ENCODE measurements around the gene SLC40A1.

SLC40A1 gene

DNA sequence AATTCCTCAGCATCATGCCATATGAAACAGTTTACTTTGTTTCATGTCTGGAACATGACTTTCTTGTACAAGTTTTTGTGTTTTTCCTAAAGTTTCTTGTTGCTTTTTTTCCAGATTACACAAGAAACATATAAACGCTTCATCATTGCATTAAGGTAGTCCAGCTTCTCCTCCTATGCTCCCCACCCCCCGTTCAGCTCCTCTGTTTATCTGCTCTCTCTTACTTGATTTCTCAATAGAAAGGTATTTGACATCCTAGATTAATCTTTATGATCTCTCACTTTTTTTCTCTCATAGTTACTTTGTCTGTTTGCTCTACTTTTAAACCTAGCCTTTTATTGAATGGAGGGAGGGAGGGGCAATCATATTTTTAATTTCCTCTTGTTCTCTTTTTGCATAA is 25.4 kb downstream of the SLC40A1 start:
- 81% methylated on average over 2 of the region's 2 CpGs for WGBS
- DNase-seq: no peak

DNA sequence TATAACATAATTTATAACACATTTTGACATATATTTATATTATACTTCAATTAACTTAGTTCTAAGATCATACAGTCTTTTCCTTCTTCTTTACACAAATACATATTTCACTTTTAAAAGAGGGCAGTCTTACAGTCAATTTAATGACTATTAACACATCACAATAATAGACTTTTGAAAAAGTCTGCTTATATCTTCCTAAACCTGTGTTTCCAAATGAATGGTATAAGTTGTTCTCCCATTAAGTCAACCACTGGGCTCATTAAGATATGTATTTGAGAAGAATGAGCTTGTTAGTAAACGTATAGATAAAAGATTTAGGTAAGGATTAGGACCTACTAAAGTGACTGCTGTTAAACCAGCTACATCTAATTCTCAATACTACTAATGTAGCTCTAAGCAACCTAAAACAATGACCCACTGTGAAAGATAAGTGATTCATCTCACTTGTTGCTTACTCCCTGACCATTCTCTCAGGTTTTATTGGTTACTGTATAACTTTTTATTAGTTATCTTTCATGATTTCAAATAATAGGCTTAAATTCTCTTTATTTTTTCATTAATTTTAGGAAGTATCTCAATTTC is 27.0 kb downstream of the SLC40A1 start:
- Histone ChIP-seq H3K27ac (ENCODE audit: low read length, poor library complexity, severe bottlenecking) (no peak overlapping the region), H4K91ac (ENCODE audit: low read length) (no peak overlapping the region)

More for the DNA sequence above, 25.4 kb downstream of the SLC40A1 start:
- no peaks in the 10 kb centered on the region for H3K9me3 ChIP-seq (ENCODE audit: control insufficient read depth, low read length)
- peaks cover 1% of the 10 kb centered on the region for H3K4me1 ChIP-seq (ENCODE audit: control insufficient read depth, insufficient read depth, low read depth, low read length)
- no peak overlapping the region for H2BK15ac ChIP-seq (ENCODE audit: low read depth, poor library complexity, severe bottlenecking)
- no peak overlapping the region for H2BK5ac ChIP-seq (ENCODE audit: low read depth, low read length, poor library complexity, severe bottlenecking)
- no peak overlapping the region for H3K4me2 ChIP-seq (ENCODE audit: low read length, poor library complexity, severe bottlenecking)
- H3K14ac ChIP-seq (ENCODE audit: low read length in 2 of 2): no peak overlapping the region
- H4K91ac ChIP-seq (ENCODE audit: low read length): no peak overlapping the region
- H3K9ac ChIP-seq (ENCODE audit: low read length): no peak overlapping the region
- no peaks in the 10 kb centered on the region for H3K36me3 ChIP-seq (ENCODE audit: control insufficient read depth in 1 of 2, insufficient read depth in 2 of 2, low read depth in 1 of 2, low read length in 2 of 2)
- no peak overlapping the region for H3K4ac ChIP-seq (ENCODE audit: low read depth in 1 of 2, low read length in 2 of 2)
- no peaks in the 10 kb centered on the region for H3K79me1 ChIP-seq (replicated peaks; ENCODE audit: low read length, poor library complexity, severe bottlenecking)
- no peak overlapping the region for H4K8ac ChIP-seq (ENCODE audit: low read length)
- no peak overlapping the region for H3K18ac ChIP-seq (ENCODE audit: low read depth in 1 of 2, low read length in 2 of 2)
- H3K27ac ChIP-seq (ENCODE audit: low read length, poor library complexity, severe bottlenecking): no peak overlapping the region
- H3K4me3 ChIP-seq (ENCODE audit: insufficient read depth in 1 of 2, low read depth in 1 of 2, low read length in 2 of 2): no peak overlapping the region
- no peak overlapping the region for H2BK12ac ChIP-seq (ENCODE audit: low read length in 2 of 2)
- no peak overlapping the region for H2AK5ac ChIP-seq (ENCODE audit: low read length, severe bottlenecking)
- no peak overlapping the region for H2BK120ac ChIP-seq (ENCODE audit: low read depth, low read length)
- H3K23ac ChIP-seq (ENCODE audit: low read length in 2 of 2): no peak overlapping the region
- no peak overlapping the region for H2AFZ ChIP-seq (ENCODE audit: low read depth, low read length)
- no peaks in the 10 kb centered on the region for H3K27me3 ChIP-seq (ENCODE audit: control insufficient read depth in 1 of 2, insufficient read depth in 1 of 2, low read length in 2 of 2)

DNA sequence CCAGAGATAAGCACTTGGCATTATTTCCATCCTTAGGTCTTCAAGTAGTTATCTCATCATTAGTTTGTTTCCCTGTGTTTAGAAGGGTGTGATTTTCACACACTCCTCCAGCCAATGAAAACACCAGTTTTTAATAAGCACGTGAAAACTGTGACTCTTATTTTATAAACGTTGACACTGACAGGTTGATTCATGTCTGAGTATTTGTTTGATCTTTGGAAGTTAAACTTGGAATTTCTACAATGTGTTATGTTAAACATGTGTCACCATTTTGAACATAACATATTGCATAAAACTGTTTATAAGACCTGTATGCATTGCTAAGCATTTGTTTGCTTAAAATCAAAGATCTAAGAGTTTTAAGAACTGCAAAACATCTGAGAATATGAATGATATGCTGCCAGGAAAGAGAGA is 27.6 kb downstream of the SLC40A1 start:
- H3K27me3 ChIP-seq (ENCODE audit: control insufficient read depth in 1 of 2, insufficient read depth in 1 of 2, low read length in 2 of 2): no peaks in the 10 kb centered on the region
- no peak overlapping the region for H2AFZ ChIP-seq (ENCODE audit: low read depth, low read length)
- no CpG with 5 or more reads among the region's 2 CpGs for WGBS
- H3K27ac ChIP-seq (ENCODE audit: low read length, poor library complexity, severe bottlenecking): no peak overlapping the region
- no peak overlapping the region for H4K91ac ChIP-seq (ENCODE audit: low read length)
- no peak overlapping the region for H4K8ac ChIP-seq (ENCODE audit: low read length)
- no peak overlapping the region for H3K4me2 ChIP-seq (ENCODE audit: low read length, poor library complexity, severe bottlenecking)
- no peak overlapping the region for H3K23ac ChIP-seq (ENCODE audit: low read length in 2 of 2)
- no peak for DNase-seq
- H2BK120ac ChIP-seq (ENCODE audit: low read depth, low read length): no peak overlapping the region
- no peak overlapping the region for H3K4me3 ChIP-seq (ENCODE audit: insufficient read depth in 1 of 2, low read depth in 1 of 2, low read length in 2 of 2)
- H2AK5ac ChIP-seq (ENCODE audit: low read length, severe bottlenecking): no peak overlapping the region
- H3K36me3 ChIP-seq (ENCODE audit: control insufficient read depth in 1 of 2, insufficient read depth in 2 of 2, low read depth in 1 of 2, low read length in 2 of 2): no peaks in the 10 kb centered on the region
- no peak overlapping the region for H3K14ac ChIP-seq (ENCODE audit: low read length in 2 of 2)
- H2BK5ac ChIP-seq (ENCODE audit: low read depth, low read length, poor library complexity, severe bottlenecking): no peak overlapping the region
- peak overlapping the region; percentile 53 for H3K9ac ChIP-seq (ENCODE audit: low read length)
- H3K4ac ChIP-seq (ENCODE audit: low read depth in 1 of 2, low read length in 2 of 2): no peak overlapping the region
- H3K4me1 ChIP-seq (ENCODE audit: control insufficient read depth, insufficient read depth, low read depth, low read length): peaks cover 1% of the 10 kb centered on the region
- no peak overlapping the region for H2BK15ac ChIP-seq (ENCODE audit: low read depth, poor library complexity, severe bottlenecking)
- H3K18ac ChIP-seq (ENCODE audit: low read depth in 1 of 2, low read length in 2 of 2): no peak overlapping the region
- H3K9me3 ChIP-seq (ENCODE audit: control insufficient read depth, low read length): no peaks in the 10 kb centered on the region
- H3K79me1 ChIP-seq (replicated peaks; ENCODE audit: low read length, poor library complexity, severe bottlenecking): no peaks in the 10 kb centered on the region
- no peak overlapping the region for H2BK12ac ChIP-seq (ENCODE audit: low read length in 2 of 2)

More for the DNA sequence above, 27.0 kb downstream of the SLC40A1 start:
- H3K36me3 ChIP-seq (ENCODE audit: control insufficient read depth in 1 of 2, insufficient read depth in 2 of 2, low read depth in 1 of 2, low read length in 2 of 2): no peaks in the 10 kb centered on the region
- no peak overlapping the region for H2BK15ac ChIP-seq (ENCODE audit: low read depth, poor library complexity, severe bottlenecking)
- no peak overlapping the region for H3K4me3 ChIP-seq (ENCODE audit: insufficient read depth in 1 of 2, low read depth in 1 of 2, low read length in 2 of 2)
- no peak overlapping the region for H3K4ac ChIP-seq (ENCODE audit: low read depth in 1 of 2, low read length in 2 of 2)
- H3K4me2 ChIP-seq (ENCODE audit: low read length, poor library complexity, severe bottlenecking): no peak overlapping the region
- DNase-seq: no peak
- H4K8ac ChIP-seq (ENCODE audit: low read length): no peak overlapping the region
- H3K14ac ChIP-seq (ENCODE audit: low read length in 2 of 2): no peak overlapping the region
- no peaks in the 10 kb centered on the region for H3K9me3 ChIP-seq (ENCODE audit: control insufficient read depth, low read length)
- WGBS: no CpG with 5 or more reads among the region's 1 CpG
- H2BK120ac ChIP-seq (ENCODE audit: low read depth, low read length): no peak overlapping the region
- no peak overlapping the region for H2BK5ac ChIP-seq (ENCODE audit: low read depth, low read length, poor library complexity, severe bottlenecking)
- no peaks in the 10 kb centered on the region for H3K27me3 ChIP-seq (ENCODE audit: control insufficient read depth in 1 of 2, insufficient read depth in 1 of 2, low read length in 2 of 2)
- H2AK5ac ChIP-seq (ENCODE audit: low read length, severe bottlenecking): no peak overlapping the region
- no peak overlapping the region for H2BK12ac ChIP-seq (ENCODE audit: low read length in 2 of 2)
- no peak overlapping the region for H2AFZ ChIP-seq (ENCODE audit: low read depth, low read length)
- H3K18ac ChIP-seq (ENCODE audit: low read depth in 1 of 2, low read length in 2 of 2): no peak overlapping the region
- no peaks in the 10 kb centered on the region for H3K79me1 ChIP-seq (replicated peaks; ENCODE audit: low read length, poor library complexity, severe bottlenecking)
- H3K23ac ChIP-seq (ENCODE audit: low read length in 2 of 2): no peak overlapping the region
- peaks cover 1% of the 10 kb centered on the region for H3K4me1 ChIP-seq (ENCODE audit: control insufficient read depth, insufficient read depth, low read depth, low read length)
- H3K9ac ChIP-seq (ENCODE audit: low read length): no peak overlapping the region

DNA sequence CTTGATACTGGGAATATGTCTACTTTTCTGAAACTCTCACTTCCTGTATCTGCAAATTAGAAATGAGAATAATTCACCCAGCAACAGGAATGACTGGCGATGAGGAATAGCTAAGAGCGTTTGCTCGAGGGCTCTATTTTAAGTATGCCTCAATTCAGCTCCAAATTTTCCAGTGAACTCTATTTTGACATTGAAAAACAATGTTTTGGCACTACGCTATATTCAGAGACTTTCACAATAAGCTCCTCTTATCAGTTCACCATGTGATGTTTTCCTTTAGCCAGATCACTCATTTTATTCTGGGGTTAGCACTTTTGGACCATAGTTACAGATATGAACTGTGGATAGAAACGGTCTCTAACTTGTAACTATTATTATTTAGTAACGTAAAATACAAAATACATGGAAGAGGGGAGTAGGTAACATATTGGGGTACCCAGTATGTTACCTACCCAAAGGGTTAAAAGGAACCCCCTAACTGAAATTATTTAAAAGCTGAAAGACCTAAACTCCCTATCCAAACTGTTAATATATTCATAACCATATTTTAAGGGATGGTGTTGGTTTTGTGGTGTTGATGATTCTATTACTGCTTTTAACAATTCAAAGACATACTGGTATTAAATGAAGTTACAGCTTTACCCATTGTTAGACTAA is 28.1 kb downstream of the SLC40A1 start:
- Histone ChIP-seq H3K4ac (ENCODE audit: low read depth in 1 of 2, low read length in 2 of 2) (no peak overlapping the region), H3K4me1 (ENCODE audit: control insufficient read depth, insufficient read depth, low read depth, low read length) (peaks cover 1% of the 10 kb centered on the region), H4K91ac (ENCODE audit: low read length) (no peak overlapping the region), H2BK12ac (ENCODE audit: low read length in 2 of 2) (no peak overlapping the region), H2AK5ac (ENCODE audit: low read length, severe bottlenecking) (no peak overlapping the region), H3K36me3 (ENCODE audit: control insufficient read depth in 1 of 2, insufficient read depth in 2 of 2, low read depth in 1 of 2, low read length in 2 of 2) (no peaks in the 10 kb centered on the region), H2AFZ (ENCODE audit: low read depth, low read length) (no peak overlapping the region), H3K23ac (ENCODE audit: low read length in 2 of 2) (no peak overlapping the region), H3K79me1 (replicated peaks; ENCODE audit: low read length, poor library complexity, severe bottlenecking) (no peaks in the 10 kb centered on the region), H3K9ac (ENCODE audit: low read length) (peak overlapping the region; percentile 53), H3K4me2 (ENCODE audit: low read length, poor library complexity, severe bottlenecking) (no peak overlapping the region), H2BK120ac (ENCODE audit: low read depth, low read length) (no peak overlapping the region), H3K9me3 (ENCODE audit: control insufficient read depth, low read length) (no peaks in the 10 kb centered on the region), H3K27ac (ENCODE audit: low read length, poor library complexity, severe bottlenecking) (no peak overlapping the region), H2BK15ac (ENCODE audit: low read depth, poor library complexity, severe bottlenecking) (no peak overlapping the region), H3K27me3 (ENCODE audit: control insufficient read depth in 1 of 2, insufficient read depth in 1 of 2, low read length in 2 of 2) (no peaks in the 10 kb centered on the region), H3K18ac (ENCODE audit: low read depth in 1 of 2, low read length in 2 of 2) (no peak overlapping the region), H3K14ac (ENCODE audit: low read length in 2 of 2) (no peak overlapping the region), H3K4me3 (ENCODE audit: insufficient read depth in 1 of 2, low read depth in 1 of 2, low read length in 2 of 2) (no peak overlapping the region), H4K8ac (ENCODE audit: low read length) (no peak overlapping the region), H2BK5ac (ENCODE audit: low read depth, low read length, poor library complexity, severe bottlenecking) (no peak overlapping the region)
- WGBS: 96% methylated on average over 3 of the region's 6 CpGs
- no peak for DNase-seq
